ENCODE measurements around the gene PGC.
A peak's percentile ranks its signal among the peaks of the same experiment; 100 is the strongest.

DNA sequence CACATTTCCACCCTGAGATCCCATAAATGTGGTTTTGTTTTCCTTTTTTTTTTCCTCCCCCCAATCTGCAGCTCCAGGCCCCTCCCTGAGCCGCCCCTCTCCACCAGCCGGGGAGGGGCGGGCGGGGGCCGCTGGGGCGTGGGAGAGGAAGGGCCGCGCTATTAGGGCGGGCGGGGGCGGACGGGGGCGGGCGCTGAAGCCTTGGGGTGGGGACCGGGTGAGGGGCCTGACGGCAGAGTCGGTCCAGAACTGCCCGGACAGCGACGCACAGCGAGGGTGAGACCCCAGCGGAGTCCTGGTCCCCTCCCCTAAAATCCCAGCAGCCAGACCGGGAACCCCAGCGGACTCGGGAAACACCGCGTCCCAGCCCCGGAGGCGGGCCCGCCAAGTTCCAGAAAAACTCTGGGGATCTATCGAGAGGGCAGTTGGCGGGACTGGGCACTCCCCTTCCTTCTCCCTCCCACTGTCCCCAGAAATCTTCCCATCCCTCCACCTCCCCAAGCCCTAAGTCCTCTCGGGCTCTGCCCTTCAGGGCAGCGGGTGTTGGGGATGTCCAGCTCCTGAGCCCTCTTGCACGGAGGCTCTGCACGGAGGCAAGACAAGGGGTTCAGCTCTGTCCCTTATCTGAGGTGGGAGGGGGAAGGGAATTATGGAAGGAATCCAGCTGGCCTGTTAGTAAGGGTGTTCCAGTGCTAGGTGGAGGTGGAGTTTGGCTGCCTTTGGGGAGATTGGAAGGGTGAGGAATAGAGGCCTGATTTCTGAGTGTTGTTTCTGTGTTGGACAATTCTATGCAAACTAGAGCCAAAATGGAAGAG lies 33.6 kb upstream of the PGC start, which contains the start of gene PRICKLE4:
- TF ChIP-seq, protein P1, sequence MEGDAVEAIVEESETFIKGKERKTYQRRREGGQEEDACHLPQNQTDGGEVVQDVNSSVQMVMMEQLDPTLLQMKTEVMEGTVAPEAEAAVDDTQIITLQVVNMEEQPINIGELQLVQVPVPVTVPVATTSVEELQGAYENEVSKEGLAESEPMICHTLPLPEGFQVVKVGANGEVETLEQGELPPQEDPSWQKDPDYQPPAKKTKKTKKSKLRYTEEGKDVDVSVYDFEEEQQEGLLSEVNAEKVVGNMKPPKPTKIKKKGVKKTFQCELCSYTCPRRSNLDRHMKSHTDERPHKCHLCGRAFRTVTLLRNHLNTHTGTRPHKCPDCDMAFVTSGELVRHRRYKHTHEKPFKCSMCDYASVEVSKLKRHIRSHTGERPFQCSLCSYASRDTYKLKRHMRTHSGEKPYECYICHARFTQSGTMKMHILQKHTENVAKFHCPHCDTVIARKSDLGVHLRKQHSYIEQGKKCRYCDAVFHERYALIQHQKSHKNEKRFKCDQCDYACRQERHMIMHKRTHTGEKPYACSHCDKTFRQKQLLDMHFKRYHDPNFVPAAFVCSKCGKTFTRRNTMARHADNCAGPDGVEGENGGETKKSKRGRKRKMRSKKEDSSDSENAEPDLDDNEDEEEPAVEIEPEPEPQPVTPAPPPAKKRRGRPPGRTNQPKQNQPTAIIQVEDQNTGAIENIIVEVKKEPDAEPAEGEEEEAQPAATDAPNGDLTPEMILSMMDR (IDR thresholded peaks at IDR 0.05), result no peak
- peak; percentile 2 to 21 for TF ChIP-seq POLR2AphosphoS5 (IDR thresholded peaks at IDR 0.05)
- peak in 2 of 4 donors; percentile 19 to 52 for TF ChIP-seq POLR2A (IDR thresholded peaks at IDR 0.05)
